Loucy (cell line): ENCODE results near the gene GPC4.

Source experiments
- CTCF ChIP-seq: fragments of 200-600 bp; sonication (generic); conservative IDR thresholded peaks from 2 replicates; pipeline ENCODE4 v1.5.1; 2014; ENCODE audit warnings: mild to moderate bottlenecking, antibody characterized with exemption, low read length
- EZH2phosphoT487 ChIP-seq: fragments of 200-600 bp; IDR thresholded peaks from 2 replicates; pipeline ENCODE4 v1.6.1; 2018; ENCODE audit warnings: antibody characterized with exemption, mild to moderate bottlenecking, moderate library complexity, borderline replicate concordance

GRCh38 chrX:133437356-133437755 lies 22.1 kb upstream of the GPC4 start:
- TF ChIP-seq CTCF, result no peak
- TF ChIP-seq EZH2phosphoT487, result no peak
